ENCODE results near the gene UFD1. TPM values are rescaled to one million over a fixed set of nuclear protein-coding genes. Genes with fewer than 3 reads are reported as not detected.
"Not testable (repeated sequence)": the region's sequence is repeated elsewhere in the genome, so short reads cannot be mapped to it uniquely, and the experiment has no call there.

UFD1 gene
- polyA plus RNA-seq, 4 donors, result 46.0 to 112 (median 81.4) TPM

DNA sequence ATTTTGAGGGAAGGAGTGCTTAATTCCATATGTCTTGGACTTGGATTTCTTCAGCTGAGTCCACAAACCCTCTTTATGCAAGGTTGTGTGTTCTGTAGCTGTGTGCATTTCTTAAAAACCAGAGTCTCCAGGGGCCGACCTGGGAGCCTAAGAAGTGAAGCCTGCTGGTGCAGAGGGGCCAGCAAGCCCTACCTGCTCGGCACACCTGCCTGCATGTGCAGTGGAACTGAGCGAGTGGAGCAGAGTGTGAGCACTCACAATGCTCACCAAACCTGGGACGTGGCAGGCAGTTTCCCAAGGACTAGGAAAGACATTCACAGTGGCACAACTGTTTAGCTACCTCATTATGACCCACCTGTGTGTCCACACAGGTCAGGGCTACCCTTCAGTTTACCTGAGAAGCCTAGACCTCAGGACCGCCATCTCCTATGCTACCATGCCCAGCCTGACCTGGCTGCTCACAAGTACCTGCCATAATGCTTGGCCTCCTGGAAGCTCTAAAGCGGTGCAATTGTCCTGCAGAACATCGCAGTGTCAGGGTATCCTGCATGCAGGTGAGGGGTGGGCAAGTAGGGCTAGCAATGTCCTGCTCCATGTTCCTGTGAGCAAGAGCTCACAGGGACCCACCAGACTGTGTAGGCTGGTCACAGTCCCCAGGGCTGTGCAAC lies 35.3 kb downstream of the UFD1 start:
- H3K27ac ChIP-seq (ENCODE audit: low read depth in 1 of 3, low read length in 2 of 3), result no peak overlapping the region
- 74 to 89% (median 79%) methylated on average over 7 of the region's 7 CpGs for WGBS, 3 donors
- H3K27me3 ChIP-seq (ENCODE audit: control insufficient read depth in 3 of 3, insufficient read depth in 3 of 3, low read length in 3 of 3), result no peaks in the 10 kb centered on the region
- H3K36me3 ChIP-seq (ENCODE audit: control insufficient read depth in 3 of 3, insufficient read depth in 2 of 3, low read depth in 1 of 3, low read length in 3 of 3), result peaks cover 0 to 36% (median 0%) of the 10 kb centered on the region in 3 donors
- DNase-seq (no peak), FAIRE-seq (no peak)
- H3K9me3 ChIP-seq (ENCODE audit: control insufficient read depth in 2 of 2, insufficient read depth in 1 of 2, low read depth in 1 of 2, low read length in 1 of 2), result no peaks in the 10 kb centered on the region
- peaks cover 3 to 16% (median 6%) of the 10 kb centered on the region in 3 donors for H3K4me1 ChIP-seq (ENCODE audit: control insufficient read depth in 3 of 3, insufficient read depth in 2 of 3, low read depth in 1 of 3, low read length in 2 of 3)
- no peak overlapping the region for H3K4me3 ChIP-seq (ENCODE audit: low read depth in 1 of 3, low read length in 3 of 3)

DNA sequence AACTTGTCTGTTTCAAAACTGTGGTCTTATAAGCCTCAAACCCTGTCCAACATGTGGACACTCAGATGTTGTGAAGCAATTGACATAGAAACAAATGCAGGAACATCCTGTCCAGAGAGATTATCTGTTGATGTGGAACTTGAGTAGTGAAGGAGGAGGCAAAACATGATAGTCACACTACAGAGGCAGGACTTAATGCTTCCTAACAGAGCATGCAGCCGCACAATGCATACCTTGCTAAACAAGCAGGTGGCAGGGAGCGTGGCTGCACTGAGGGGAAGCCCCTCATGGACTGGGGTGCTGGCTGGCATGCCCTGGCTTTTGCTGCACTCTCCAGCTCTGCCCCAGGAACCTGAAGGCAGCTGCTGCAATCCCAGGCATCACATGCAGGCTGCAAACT lies 36.8 kb downstream of the UFD1 start:
- no peak overlapping the region for H3K27ac ChIP-seq (ENCODE audit: low read depth in 1 of 3, low read length in 2 of 3)
- 95 to 99% (median 97%) methylated on average over 2 of the region's 2 CpGs for WGBS, 3 donors
- FAIRE-seq, result no peak
- DNase-seq, result no peak
- peaks cover 0 to 37% (median 0%) of the 10 kb centered on the region in 3 donors for H3K36me3 ChIP-seq (ENCODE audit: control insufficient read depth in 3 of 3, insufficient read depth in 2 of 3, low read depth in 1 of 3, low read length in 3 of 3)
- H3K4me3 ChIP-seq (ENCODE audit: low read depth in 1 of 3, low read length in 3 of 3), result no peak overlapping the region
- H3K27me3 ChIP-seq (ENCODE audit: control insufficient read depth in 3 of 3, insufficient read depth in 3 of 3, low read length in 3 of 3), result no peaks in the 10 kb centered on the region
- peaks cover 0 to 11% (median 6%) of the 10 kb centered on the region in 3 donors for H3K4me1 ChIP-seq (ENCODE audit: control insufficient read depth in 3 of 3, insufficient read depth in 2 of 3, low read depth in 1 of 3, low read length in 2 of 3)
- H3K9me3 ChIP-seq (ENCODE audit: control insufficient read depth in 2 of 2, insufficient read depth in 1 of 2, low read depth in 1 of 2, low read length in 1 of 2), result no peaks in the 10 kb centered on the region

DNA sequence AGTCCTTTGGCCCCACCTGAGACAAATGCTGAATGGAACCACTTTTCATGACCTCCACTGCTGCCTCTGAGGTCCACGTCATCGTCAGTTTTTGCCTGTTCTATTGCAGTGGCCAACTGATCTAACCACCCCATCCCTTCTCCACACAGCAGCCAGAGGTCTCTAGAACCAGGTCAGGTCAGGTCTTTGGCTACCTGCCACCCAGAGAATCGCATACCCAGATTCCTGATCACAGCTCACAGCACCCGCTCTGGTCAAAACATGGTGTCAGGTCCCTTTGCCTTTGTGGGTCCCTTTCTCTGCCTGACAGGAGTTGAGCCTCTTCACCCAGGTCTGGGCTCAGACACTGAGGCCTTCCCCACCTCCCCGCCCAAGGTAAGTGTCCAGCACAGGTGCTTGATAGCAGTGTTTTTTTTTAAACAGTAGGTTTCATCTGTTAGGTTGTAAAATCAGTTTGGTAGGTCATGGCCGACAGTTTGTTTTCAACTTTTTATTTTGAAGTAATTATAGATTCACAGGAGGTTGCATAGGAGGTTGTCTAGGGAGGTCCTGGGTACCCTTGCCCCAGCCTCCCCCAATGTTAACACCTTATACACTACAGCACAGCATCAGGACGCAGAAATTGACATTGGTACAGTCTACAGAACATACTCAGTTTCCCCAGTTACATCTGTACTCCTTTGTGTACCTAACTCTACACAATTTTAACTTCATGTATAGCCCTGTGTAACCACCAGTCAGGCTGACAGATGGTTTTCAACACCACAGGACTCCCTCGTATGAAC lies 38.4 kb downstream of the UFD1 start:
- Histone ChIP-seq H3K27ac (ENCODE audit: low read depth in 1 of 3, low read length in 2 of 3) (no peak overlapping the region), H3K4me3 (ENCODE audit: low read depth in 1 of 3, low read length in 3 of 3) (no peak overlapping the region), H3K27me3 (ENCODE audit: control insufficient read depth in 3 of 3, insufficient read depth in 3 of 3, low read length in 3 of 3) (no peaks in the 10 kb centered on the region), H3K9me3 (ENCODE audit: control insufficient read depth in 2 of 2, insufficient read depth in 1 of 2, low read depth in 1 of 2, low read length in 1 of 2) (no peaks in the 10 kb centered on the region), H3K36me3 (ENCODE audit: control insufficient read depth in 3 of 3, insufficient read depth in 2 of 3, low read depth in 1 of 3, low read length in 3 of 3) (peaks cover 0 to 42% (median 2%) of the 10 kb centered on the region in 3 donors), H3K4me1 (ENCODE audit: control insufficient read depth in 3 of 3, insufficient read depth in 2 of 3, low read depth in 1 of 3, low read length in 2 of 3) (peaks cover 0 to 6% (median 0%) of the 10 kb centered on the region in 3 donors)
- WGBS, 3 donors, result 79 to 90% (median 81%) methylated on average over 8 of the region's 8 CpGs
- FAIRE-seq, result no peak
- no peak for DNase-seq

DNA sequence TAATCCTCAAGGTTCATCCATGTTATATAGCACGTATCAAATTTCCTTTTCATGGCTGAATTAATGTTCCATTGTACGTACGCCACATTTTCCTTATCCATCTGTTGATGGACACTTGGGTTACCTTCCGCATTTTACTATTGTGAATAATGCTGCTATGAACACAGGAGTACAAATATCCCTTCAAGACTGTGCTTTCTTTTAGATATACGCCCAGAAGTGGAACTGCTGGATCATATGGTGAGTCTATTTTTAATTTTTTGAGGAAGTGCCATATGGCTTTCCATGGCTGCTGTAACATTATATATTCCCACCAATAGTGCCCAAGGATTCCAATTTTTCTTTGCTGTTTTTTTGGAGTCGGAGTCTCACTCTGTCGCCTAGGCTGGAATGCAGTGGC lies 40.7 kb downstream of the UFD1 start:
- WGBS, 3 donors, result 87 to 95% (median 93%) methylated on average over 7 of the region's 7 CpGs
- Histone ChIP-seq H3K9me3 (ENCODE audit: control insufficient read depth in 2 of 2, insufficient read depth in 1 of 2, low read depth in 1 of 2, low read length in 1 of 2) (no peaks in the 10 kb centered on the region), H3K27me3 (ENCODE audit: control insufficient read depth in 3 of 3, insufficient read depth in 3 of 3, low read length in 3 of 3) (no peaks in the 10 kb centered on the region), H3K27ac (ENCODE audit: low read depth in 1 of 3, low read length in 2 of 3) (no peak overlapping the region), H3K4me1 (ENCODE audit: control insufficient read depth in 3 of 3, insufficient read depth in 2 of 3, low read depth in 1 of 3, low read length in 2 of 3) (peaks cover 0 to under 1% (median 0%) of the 10 kb centered on the region in 3 donors), H3K36me3 (ENCODE audit: control insufficient read depth in 3 of 3, insufficient read depth in 2 of 3, low read depth in 1 of 3, low read length in 3 of 3) (peaks cover 0 to 40% (median 4%) of the 10 kb centered on the region in 3 donors), H3K4me3 (ENCODE audit: low read depth in 1 of 3, low read length in 3 of 3) (no peak overlapping the region)
- DNase-seq (no peak), FAIRE-seq (no peak)

DNA sequence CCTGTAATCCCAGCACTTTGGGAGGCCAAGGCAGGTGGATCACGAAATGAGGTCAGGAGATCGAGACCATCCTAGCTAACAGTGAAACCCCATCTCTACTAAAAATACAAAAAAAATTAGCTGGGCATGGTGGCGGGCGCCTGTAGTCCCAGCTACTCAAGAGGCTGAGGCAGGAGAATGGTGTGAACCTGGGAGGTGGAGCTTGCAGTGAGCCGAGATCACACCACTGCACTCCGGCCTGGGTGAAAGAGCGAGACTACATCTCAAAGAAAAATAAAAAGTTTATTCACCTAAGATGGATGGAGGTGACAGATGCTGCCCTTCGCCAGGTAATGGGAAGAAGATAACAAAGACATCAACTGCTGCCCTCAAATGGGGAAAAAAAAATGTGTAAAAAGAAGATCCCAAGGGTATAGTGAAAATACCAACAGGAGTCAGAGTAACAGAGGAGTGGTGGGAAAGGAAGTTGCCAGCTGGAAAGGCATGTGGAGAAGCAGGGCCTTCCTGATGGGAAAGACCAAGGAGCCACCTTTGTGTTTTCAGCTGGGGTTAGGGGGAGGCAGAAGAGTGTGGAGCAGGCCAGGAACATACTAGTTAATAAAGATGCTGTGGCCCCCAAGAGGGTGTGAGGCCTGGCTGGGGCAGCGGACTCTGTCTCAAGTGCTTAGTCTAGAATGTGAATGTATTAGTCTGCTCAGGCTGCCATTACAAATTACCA lies 42.4 kb downstream of the UFD1 start:
- DNase-seq; H3K4me1 ChIP-seq (ENCODE audit: control insufficient read depth in 3 of 3, insufficient read depth in 2 of 3, low read depth in 1 of 3, low read length in 2 of 3); H3K27me3 ChIP-seq (ENCODE audit: control insufficient read depth in 3 of 3, insufficient read depth in 3 of 3, low read length in 3 of 3); H3K9me3 ChIP-seq (ENCODE audit: control insufficient read depth in 2 of 2, insufficient read depth in 1 of 2, low read depth in 1 of 2, low read length in 1 of 2); FAIRE-seq; H3K27ac ChIP-seq (ENCODE audit: low read depth in 1 of 3, low read length in 2 of 3); H3K4me3 ChIP-seq (ENCODE audit: low read depth in 1 of 3, low read length in 3 of 3): not testable (repeated sequence)
- 91 to 94% (median 92%) methylated on average over 9 of the region's 9 CpGs for WGBS, 3 donors
- H3K36me3 ChIP-seq (ENCODE audit: control insufficient read depth in 3 of 3, insufficient read depth in 2 of 3, low read depth in 1 of 3, low read length in 3 of 3), result peaks cover 0 to 28% (median 4%) of the 10 kb centered on the region in 3 donors

DNA sequence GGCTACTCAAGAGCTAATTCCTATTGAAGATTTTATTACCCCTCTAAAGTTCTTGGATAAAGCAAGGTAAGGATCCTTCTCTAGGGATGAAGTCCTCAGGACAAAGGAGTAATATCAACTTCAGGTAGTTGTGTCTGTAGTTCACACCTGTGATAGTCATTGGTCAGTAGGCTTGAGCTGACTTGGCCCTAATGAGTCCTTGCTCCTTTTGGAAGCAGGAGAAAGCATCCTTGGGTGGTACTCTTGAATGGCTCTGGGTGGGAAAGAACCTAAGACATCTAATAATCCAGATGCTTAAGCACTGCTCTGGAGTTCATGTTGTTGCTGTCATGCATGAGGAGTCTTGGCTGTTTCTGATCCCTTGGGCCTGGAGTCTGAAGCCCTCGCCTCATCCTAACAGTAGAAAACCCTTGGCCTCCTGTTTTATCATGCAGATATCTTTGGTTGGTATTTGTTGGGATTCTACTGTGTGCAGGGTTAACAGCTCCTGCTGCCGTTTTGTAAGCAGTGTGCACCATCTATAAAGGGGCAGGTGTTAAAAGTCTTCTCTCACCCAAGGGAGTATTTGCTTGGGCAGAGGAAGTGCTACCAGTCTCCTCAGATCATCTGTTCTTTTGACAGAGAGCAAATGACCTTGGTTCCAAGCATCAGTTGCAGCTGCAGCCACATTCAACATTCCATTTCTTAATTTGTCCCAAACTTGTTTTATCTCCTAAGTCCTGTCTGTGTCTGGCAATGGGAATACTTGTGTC lies 44.0 kb downstream of the UFD1 start:
- Histone ChIP-seq H3K9me3 (ENCODE audit: control insufficient read depth in 2 of 2, insufficient read depth in 1 of 2, low read depth in 1 of 2, low read length in 1 of 2) (no peaks in the 10 kb centered on the region), H3K4me3 (ENCODE audit: low read depth in 1 of 3, low read length in 3 of 3) (no peak overlapping the region), H3K4me1 (ENCODE audit: control insufficient read depth in 3 of 3, insufficient read depth in 2 of 3, low read depth in 1 of 3, low read length in 2 of 3) (peaks cover 0 to 6% (median 5%) of the 10 kb centered on the region in 3 donors), H3K27me3 (ENCODE audit: control insufficient read depth in 3 of 3, insufficient read depth in 3 of 3, low read length in 3 of 3) (no peaks in the 10 kb centered on the region), H3K27ac (ENCODE audit: low read depth in 1 of 3, low read length in 2 of 3) (no peak overlapping the region), H3K36me3 (ENCODE audit: control insufficient read depth in 3 of 3, insufficient read depth in 2 of 3, low read depth in 1 of 3, low read length in 3 of 3) (peaks cover 0 to 21% (median 4%) of the 10 kb centered on the region in 3 donors)
- WGBS, 3 donors, result 77 to 83% (median 79%) methylated on average over 2 of the region's 2 CpGs
- DNase-seq, result no peak
- FAIRE-seq, result no peak

DNA sequence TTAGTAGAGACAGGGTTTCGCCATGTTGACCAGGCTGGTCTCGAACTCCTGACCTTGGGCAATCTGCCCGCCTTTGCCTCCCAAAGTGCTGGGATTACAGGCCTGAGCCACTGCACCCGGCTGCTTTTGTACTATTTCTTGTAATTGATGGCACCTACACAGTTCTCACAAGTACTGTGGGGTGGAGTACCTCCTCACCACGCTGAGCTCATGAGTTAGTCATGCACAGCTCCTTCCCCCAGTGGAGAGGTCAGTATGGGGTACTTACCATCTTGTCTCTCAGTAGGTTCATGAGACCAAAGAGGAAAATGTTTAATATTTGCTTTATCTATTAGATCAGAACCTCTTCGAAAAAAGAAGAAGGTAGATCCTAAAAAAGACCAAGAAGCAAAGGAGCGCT lies 44.6 kb downstream of the UFD1 start:
- DNase-seq, result no peak
- Histone ChIP-seq H3K9me3 (ENCODE audit: control insufficient read depth in 2 of 2, insufficient read depth in 1 of 2, low read depth in 1 of 2, low read length in 1 of 2) (no peaks in the 10 kb centered on the region), H3K4me1 (ENCODE audit: control insufficient read depth in 3 of 3, insufficient read depth in 2 of 3, low read depth in 1 of 3, low read length in 2 of 3) (peaks cover under 1 to 8% (median 7%) of the 10 kb centered on the region in 3 donors), H3K27ac (ENCODE audit: low read depth in 1 of 3, low read length in 2 of 3) (no peak overlapping the region), H3K4me3 (ENCODE audit: low read depth in 1 of 3, low read length in 3 of 3) (no peak overlapping the region), H3K27me3 (ENCODE audit: control insufficient read depth in 3 of 3, insufficient read depth in 3 of 3, low read length in 3 of 3) (no peaks in the 10 kb centered on the region), H3K36me3 (ENCODE audit: control insufficient read depth in 3 of 3, insufficient read depth in 2 of 3, low read depth in 1 of 3, low read length in 3 of 3) (peaks cover 0 to 19% (median 4%) of the 10 kb centered on the region in 3 donors)
- FAIRE-seq, result no peak
- WGBS, 3 donors, result 91 to 95% (median 94%) methylated on average over 7 of the region's 7 CpGs
